ACC112 (cell line): ENCODE measurements around the gene NUDT7.

ENCODE experiments used
- H2AFZ ChIP-seq: fragments of 200-600 bp; sonication (generic); one replicate; pipeline ENCODE4 v1.6.0; 2017; ENCODE audit warnings: antibody characterized with exemption, low read length; ENCODE audit not compliant: unreplicated experiment
- H3K27ac ChIP-seq: fragments of 200-600 bp; sonication (generic); 2 replicates; pipeline ENCODE4 v1.5.1; 2014; ENCODE audit warnings: low read depth, mild to moderate bottlenecking, antibody characterized with exemption, low read length, moderate library complexity
- H3K27me3 ChIP-seq: fragments of 200-600 bp; sonication (generic); 2 replicates; pipeline ENCODE4 v1.6.1; 2014; ENCODE audit warnings: mild to moderate bottlenecking, antibody characterized with exemption, low read length, moderate library complexity, mixed read lengths; ENCODE audit not compliant: insufficient read depth
- H3K36me3 ChIP-seq: fragments of 200-600 bp; sonication (generic); 2 replicates; pipeline ENCODE4 v1.6.1; 2016; ENCODE audit warnings: mild to moderate bottlenecking, antibody characterized with exemption, low read length, moderate library complexity, mixed read lengths; ENCODE audit not compliant: insufficient read depth
- H3K4me1 ChIP-seq: fragments of 200-600 bp; sonication (generic); one replicate; pipeline ENCODE4 v1.6.1; 2016; ENCODE audit warnings: low read length, mixed read lengths; ENCODE audit not compliant: insufficient read depth, unreplicated experiment, control insufficient read depth
- H3K4me3 ChIP-seq: fragments of 200-600 bp; sonication (generic); 2 replicates; pipeline ENCODE4 v1.5.1; 2014; ENCODE audit warnings: mild to moderate bottlenecking, low read depth, low read length
- H3K79me2 ChIP-seq: fragments of 200-600 bp; sonication (generic); one replicate; pipeline ENCODE4 v1.6.0; 2016; ENCODE audit warnings: low read length; ENCODE audit not compliant: control insufficient read depth, unreplicated experiment, insufficient read depth

The NUDT7 gene

GRCh38 chr16:77723108-77723514, 797 bp downstream of the NUDT7 start:
- Histone ChIP-seq H3K79me2 (no peaks in the 10 kb centered on the region), H3K4me1 (no peaks in the 10 kb centered on the region), H2AFZ (peak overlapping the region; percentile 85), H3K36me3 (no peaks in the 10 kb centered on the region), H3K4me3 (peak overlapping the region; percentile 83), H3K27me3 (no peaks in the 10 kb centered on the region), H3K27ac (peak overlapping the region; percentile 25; the same call in 1 of the 2 replicates)

- H3K27me3 ChIP-seq, result no peaks in the 10 kb centered on the region
- H3K36me3 ChIP-seq, result no peaks in the 10 kb centered on the region
- H3K27ac ChIP-seq, result no peak overlapping the region
- H3K4me1 ChIP-seq, result no peaks in the 10 kb centered on the region
- H3K4me3 ChIP-seq, result no peak overlapping the region
- no peaks in the 10 kb centered on the region for H3K79me2 ChIP-seq
- H2AFZ ChIP-seq, result no peak overlapping the region
These were observed 1.9 kb downstream of the NUDT7 start for GRCh38 chr16:77724174-77724573.

DNA sequence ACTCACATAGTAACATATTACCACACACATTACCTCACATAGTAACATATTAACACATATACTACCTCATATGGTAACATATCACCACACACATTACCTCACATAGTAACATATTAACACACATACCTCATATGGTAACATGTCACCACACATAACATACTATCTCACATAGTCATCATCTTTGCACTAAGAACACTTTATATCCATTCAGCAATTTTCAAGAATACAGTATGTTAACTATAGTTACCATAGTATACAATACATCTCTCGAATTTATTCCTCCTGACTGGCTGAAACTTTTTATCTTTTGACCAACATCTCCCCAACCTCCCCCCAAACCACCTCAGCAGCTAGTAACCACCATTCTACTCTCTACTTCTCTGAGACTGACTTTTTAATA, 7.6 kb downstream of the NUDT7 start:
- no peak overlapping the region for H3K27ac ChIP-seq
- H3K27me3 ChIP-seq, result no peaks in the 10 kb centered on the region
- H2AFZ ChIP-seq, result no peak overlapping the region
- H3K36me3 ChIP-seq, result no peaks in the 10 kb centered on the region
- no peaks in the 10 kb centered on the region for H3K79me2 ChIP-seq
- H3K4me1 ChIP-seq, result peaks cover 6% of the 10 kb centered on the region
- no peak overlapping the region for H3K4me3 ChIP-seq

DNA sequence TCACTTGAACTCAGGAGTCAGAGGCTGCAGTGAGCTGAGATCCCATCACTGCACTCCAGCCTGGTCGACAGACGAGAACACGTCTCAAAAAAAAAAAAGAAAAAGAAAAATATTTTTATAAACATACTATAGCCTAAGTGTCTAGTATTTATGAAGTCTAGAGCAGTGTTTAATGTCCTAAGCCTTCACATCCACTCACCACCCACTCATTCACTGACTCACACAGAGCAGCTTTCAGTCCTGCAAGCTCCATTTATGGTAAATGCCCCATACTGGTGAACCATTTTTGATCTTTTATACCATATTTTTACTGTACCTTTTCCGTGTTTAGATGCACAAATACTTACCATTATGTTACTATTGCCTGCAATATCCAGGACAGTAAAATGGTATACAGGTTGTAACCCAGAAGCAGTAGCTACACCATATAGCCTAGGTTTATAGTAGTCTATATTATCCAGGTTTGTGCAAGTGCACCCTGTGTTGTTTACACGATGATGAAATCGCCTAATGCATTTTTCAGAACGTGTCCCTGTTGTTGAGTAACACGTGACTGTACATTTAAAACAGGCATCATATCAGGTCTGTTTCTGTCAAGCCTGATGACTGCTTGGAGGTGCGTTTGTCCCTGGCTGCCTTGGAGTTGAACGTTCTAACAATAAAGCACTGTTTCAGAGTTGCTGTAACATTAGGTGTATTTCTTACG, 10.1 kb downstream of the NUDT7 start:
- H2AFZ ChIP-seq, result no peak overlapping the region
- peaks cover 6% of the 10 kb centered on the region for H3K4me1 ChIP-seq
- no peaks in the 10 kb centered on the region for H3K27me3 ChIP-seq
- no peak overlapping the region for H3K4me3 ChIP-seq
- no peak overlapping the region for H3K27ac ChIP-seq
- no peaks in the 10 kb centered on the region for H3K36me3 ChIP-seq
- H3K79me2 ChIP-seq, result no peaks in the 10 kb centered on the region

GRCh38 chr16:77736879-77737278, 14.6 kb downstream of the NUDT7 start:
- Histone ChIP-seq H3K27ac (no peak overlapping the region), H3K4me3 (no peak overlapping the region), H3K27me3 (no peaks in the 10 kb centered on the region), H3K36me3 (no peaks in the 10 kb centered on the region), H3K79me2 (no peaks in the 10 kb centered on the region), H2AFZ (no peak overlapping the region), H3K4me1 (peaks cover 6% of the 10 kb centered on the region)

DNA sequence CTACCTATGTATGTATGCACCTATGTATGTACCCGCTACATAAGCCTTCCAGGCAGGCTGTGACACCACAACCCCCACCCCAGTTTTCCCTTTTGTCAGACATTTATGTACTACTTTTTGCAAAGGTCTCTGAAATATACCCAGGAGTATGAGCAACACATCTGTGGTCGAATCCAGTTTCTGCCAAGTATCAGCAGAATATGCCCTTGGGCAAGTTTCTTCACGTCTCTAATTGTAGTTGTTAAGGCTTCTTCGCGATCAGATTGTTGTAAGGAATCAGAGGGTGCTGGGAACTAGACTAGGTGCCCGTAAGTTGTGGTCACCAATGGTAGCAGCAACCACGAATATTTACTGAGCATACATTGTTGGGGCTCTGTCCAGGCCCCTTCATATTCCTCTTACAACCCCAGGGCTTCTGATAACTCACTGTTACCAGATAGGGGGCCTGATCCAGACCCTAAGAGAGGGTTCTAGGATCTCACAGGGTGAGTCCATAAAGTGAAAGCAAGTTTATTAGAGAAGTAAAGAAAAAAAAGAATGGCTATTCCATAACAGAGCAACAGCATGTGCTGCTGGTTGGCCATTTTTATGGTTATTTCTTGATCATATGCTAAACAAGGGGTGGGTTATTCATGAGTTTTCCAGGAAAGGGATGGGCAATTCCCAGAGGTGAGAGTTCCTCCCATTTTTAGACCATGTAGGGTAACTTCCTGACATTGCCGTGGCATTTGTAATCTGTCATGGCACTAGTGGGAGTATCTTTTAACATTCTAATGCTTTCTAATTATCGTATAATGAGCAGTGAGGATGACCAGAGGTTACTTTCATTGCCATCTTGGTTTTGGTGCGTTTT, 16.6 kb downstream of the NUDT7 start:
- Histone ChIP-seq H3K4me3 (no peak overlapping the region), H3K4me1 (no peaks in the 10 kb centered on the region), H3K36me3 (no peaks in the 10 kb centered on the region), H3K79me2 (no peaks in the 10 kb centered on the region), H3K27ac (no peak overlapping the region), H2AFZ (no peak overlapping the region), H3K27me3 (no peaks in the 10 kb centered on the region)

DNA sequence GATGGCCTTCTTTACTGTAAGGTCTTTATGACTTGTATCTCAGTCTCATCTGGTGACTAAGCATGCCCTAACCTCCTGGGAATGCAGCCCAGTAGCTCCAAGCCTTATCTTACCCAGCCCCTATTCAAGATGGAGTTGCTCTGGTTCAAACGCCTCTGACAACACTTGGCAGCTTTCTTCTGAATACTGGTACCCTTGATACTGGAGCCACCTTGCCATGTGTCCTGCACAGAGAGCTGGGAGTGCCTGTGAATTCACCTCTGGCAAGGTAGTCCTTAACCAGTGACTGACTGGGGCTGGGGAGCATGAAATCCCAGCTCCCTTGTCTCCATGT, 17.2 kb downstream of the NUDT7 start:
- Histone ChIP-seq H3K4me3 (no peak overlapping the region), H3K27ac (no peak overlapping the region), H3K36me3 (no peaks in the 10 kb centered on the region), H2AFZ (no peak overlapping the region), H3K79me2 (no peaks in the 10 kb centered on the region), H3K27me3 (no peaks in the 10 kb centered on the region), H3K4me1 (no peaks in the 10 kb centered on the region)

DNA sequence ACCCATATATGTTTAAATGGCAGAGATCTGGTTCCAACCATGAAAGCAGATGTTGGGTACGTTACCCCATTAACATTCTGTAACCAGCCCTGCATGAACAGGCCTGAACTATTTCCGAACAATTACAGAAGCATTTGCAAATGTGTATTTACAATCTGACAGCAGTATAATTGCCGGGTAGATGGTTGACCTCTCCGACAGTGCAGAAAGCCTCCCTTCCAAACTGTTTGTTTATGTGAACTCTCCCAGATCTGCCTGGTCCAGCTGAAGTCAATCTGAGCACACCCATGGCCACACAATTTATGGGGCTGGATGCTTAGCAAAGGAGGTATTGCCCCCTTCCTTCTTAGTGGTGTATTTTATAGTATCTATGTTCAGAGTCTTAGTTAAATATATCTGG, 21.8 kb downstream of the NUDT7 start:
- no peak overlapping the region for H3K27ac ChIP-seq
- no peak overlapping the region for H3K4me3 ChIP-seq
- H2AFZ ChIP-seq, result no peak overlapping the region

DNA sequence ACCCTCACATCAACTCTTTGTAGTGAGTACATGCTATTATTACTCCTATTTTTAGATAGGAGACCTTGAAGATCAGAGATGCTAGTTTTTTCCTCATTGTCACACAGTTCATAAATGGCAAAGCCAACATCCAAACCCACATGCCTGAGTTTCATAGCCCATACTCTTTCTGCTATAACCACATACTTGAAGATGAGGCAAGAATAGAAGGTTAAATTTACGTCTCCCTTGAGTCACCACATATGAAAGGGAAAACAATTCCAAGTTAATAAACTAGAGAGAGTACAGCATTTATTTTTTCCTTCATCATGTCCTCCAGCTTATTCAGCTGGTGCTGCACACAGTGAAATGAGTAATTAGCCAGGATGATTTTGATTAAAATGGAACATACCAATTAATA, 23.7 kb downstream of the NUDT7 start:
- Histone ChIP-seq H3K27me3 (peaks cover 32% of the 10 kb centered on the region), H3K27ac (no peak overlapping the region), H3K4me1 (no peaks in the 10 kb centered on the region)

More for the DNA sequence above, 21.8 kb downstream of the NUDT7 start:
- Histone ChIP-seq H3K27me3 (peaks cover 19% of the 10 kb centered on the region), H3K4me1 (no peaks in the 10 kb centered on the region), H3K36me3 (no peaks in the 10 kb centered on the region), H3K79me2 (no peaks in the 10 kb centered on the region)

GRCh38 chr16:77748421-77749005, 26.2 kb downstream of the NUDT7 start:
- H3K27me3 ChIP-seq, result peaks cover 36% of the 10 kb centered on the region
- no peak overlapping the region for H3K27ac ChIP-seq
- no peak overlapping the region for H2AFZ ChIP-seq
- H3K79me2 ChIP-seq, result no peaks in the 10 kb centered on the region
- H3K4me1 ChIP-seq, result no peaks in the 10 kb centered on the region
- no peak overlapping the region for H3K4me3 ChIP-seq
- H3K36me3 ChIP-seq, result no peaks in the 10 kb centered on the region

More for the DNA sequence above, 23.7 kb downstream of the NUDT7 start:
- no peaks in the 10 kb centered on the region for H3K79me2 ChIP-seq
- H2AFZ ChIP-seq, result no peak overlapping the region
- no peak overlapping the region for H3K4me3 ChIP-seq
- H3K36me3 ChIP-seq, result no peaks in the 10 kb centered on the region
